ENCODE measurements around the gene CGRRF1.

Gene CGRRF1

GRCh38 chr14:54500744-54501143 is 9.0 kb upstream of the CGRRF1 start:
- TF ChIP-seq, protein P1, sequence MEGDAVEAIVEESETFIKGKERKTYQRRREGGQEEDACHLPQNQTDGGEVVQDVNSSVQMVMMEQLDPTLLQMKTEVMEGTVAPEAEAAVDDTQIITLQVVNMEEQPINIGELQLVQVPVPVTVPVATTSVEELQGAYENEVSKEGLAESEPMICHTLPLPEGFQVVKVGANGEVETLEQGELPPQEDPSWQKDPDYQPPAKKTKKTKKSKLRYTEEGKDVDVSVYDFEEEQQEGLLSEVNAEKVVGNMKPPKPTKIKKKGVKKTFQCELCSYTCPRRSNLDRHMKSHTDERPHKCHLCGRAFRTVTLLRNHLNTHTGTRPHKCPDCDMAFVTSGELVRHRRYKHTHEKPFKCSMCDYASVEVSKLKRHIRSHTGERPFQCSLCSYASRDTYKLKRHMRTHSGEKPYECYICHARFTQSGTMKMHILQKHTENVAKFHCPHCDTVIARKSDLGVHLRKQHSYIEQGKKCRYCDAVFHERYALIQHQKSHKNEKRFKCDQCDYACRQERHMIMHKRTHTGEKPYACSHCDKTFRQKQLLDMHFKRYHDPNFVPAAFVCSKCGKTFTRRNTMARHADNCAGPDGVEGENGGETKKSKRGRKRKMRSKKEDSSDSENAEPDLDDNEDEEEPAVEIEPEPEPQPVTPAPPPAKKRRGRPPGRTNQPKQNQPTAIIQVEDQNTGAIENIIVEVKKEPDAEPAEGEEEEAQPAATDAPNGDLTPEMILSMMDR (IDR thresholded peaks at IDR 0.05; ENCODE audit: borderline replicate concordance, insufficient read depth, low read depth, low read length): no peak
- no peak overlapping the region for H3K4me3 ChIP-seq (ENCODE audit: low read depth, low read length)

- TF ChIP-seq, protein P1 (IDR thresholded peaks at IDR 0.05; ENCODE audit: borderline replicate concordance, insufficient read depth, low read depth, low read length): no peak
- H3K4me3 ChIP-seq (ENCODE audit: low read depth, low read length): no peak overlapping the region
These were observed 8.2 kb upstream of the CGRRF1 start for GRCh38 chr14:54501480-54501879.

- no peak overlapping the region for H3K4me3 ChIP-seq (ENCODE audit: low read depth, low read length)
- TF ChIP-seq, protein P1 (IDR thresholded peaks at IDR 0.05; ENCODE audit: borderline replicate concordance, insufficient read depth, low read depth, low read length): no peak
These were observed 7.1 kb upstream of the CGRRF1 start for GRCh38 chr14:54502602-54503001.

- TF ChIP-seq, protein P1 (IDR thresholded peaks at IDR 0.05; ENCODE audit: borderline replicate concordance, insufficient read depth, low read depth, low read length): peak; percentile 40; the same call in 1 of the 2 replicates
- no peak overlapping the region for H3K4me3 ChIP-seq (ENCODE audit: low read depth, low read length)
These were observed 6.2 kb upstream of the CGRRF1 start for GRCh38 chr14:54503486-54503885.

DNA sequence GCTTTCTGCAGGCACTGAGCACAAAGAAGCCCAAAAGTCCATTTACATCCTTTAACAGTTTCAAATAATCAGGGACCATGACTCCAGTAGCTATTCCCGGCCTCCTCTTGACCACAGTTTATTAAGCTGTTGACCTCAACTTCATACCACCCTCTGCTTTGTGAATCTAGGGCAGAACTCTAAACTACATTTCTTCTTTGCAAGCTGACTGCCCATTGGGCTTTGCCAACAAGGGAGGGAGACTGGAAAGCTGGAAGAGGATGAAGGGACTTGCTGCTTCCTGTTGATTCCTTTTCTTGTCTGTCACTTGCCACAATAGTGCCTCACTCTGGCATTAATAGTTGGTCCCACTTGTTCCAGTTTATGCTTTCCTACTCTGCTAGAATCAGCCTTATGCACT is 2.7 kb downstream of the CGRRF1 start:
- H3K4me3 ChIP-seq (ENCODE audit: low read depth, low read length): no peak overlapping the region
- TF ChIP-seq, protein P1 (IDR thresholded peaks at IDR 0.05; ENCODE audit: borderline replicate concordance, insufficient read depth, low read depth, low read length): no peak

DNA sequence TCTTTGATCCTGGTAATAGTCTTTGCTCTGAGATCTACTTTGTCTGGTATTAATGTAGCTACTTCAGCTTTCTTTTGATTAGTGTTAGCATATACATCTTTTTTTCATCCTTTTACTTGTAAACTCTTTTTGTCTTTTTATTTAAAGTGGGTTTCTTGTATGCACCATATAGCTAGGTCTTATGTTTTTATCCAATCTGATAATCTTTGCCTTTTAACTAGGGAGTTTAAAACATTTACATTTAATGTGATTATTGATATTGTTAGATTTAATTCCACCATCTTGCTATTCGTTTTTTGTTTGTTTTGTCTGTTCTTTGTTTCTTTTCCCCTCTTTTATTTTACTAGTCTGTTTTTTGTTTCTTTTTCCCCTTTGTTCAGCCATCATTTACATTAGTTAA is 6.0 kb downstream of the CGRRF1 start:
- no peak overlapping the region for H3K4me3 ChIP-seq (ENCODE audit: low read depth, low read length)
- TF ChIP-seq, protein P1 (IDR thresholded peaks at IDR 0.05; ENCODE audit: borderline replicate concordance, insufficient read depth, low read depth, low read length): no peak

DNA sequence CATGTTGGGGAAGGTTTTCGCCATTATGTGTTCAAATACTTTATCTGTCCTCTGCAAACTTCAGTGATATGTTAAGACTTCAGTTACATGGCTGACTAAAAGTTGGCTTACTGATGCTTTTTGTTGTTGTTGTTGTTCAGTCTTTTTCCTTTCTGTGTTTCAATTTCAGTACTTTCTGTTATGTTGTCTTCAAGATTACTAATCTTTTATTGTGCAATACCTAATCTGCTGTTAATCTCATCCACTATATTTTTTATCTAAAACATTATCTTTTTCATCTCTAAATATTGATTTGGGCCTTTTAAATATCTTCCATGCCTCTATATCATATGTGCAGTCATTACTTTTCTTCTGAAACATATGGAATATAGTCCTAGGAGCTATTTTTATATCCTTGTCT is 7.0 kb downstream of the CGRRF1 start:
- TF ChIP-seq, protein P1 (IDR thresholded peaks at IDR 0.05; ENCODE audit: borderline replicate concordance, insufficient read depth, low read depth, low read length): no peak
- H3K4me3 ChIP-seq (ENCODE audit: low read depth, low read length): no peak overlapping the region

Measured in GM12875 (cell line).